ENCODE measurements around the gene PCDHGB7. TPM values are rescaled to one million over a fixed set of nuclear protein-coding genes. Genes with fewer than 3 reads are reported as not detected.
"Not testable (repeated sequence)": the region's sequence is repeated elsewhere in the genome, so short reads cannot be mapped to it uniquely, and the experiment has no call there.

PCDHGB7 gene
- polyA plus RNA-seq, 1 donor (not counting 4 experiments of a cell fraction or from before 2014, with no cell fraction given) = 0.69 TPM

DNA sequence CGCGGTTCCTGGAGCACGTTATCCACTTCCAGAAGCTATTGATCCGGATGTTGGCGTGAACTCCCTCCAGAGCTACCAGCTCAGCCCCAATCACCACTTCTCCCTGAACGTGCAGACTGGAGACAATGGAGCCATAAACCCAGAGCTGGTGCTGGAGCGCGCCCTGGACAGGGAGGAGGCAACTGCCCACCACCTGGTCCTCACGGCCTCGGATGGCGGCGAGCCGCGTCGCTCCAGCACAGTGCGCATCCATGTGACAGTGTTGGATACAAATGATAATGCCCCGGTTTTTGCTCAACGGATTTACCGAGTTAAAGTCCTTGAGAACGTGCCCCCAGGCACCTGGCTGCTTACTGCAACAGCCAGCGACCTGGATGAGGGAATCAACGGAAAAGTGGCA is 14.1 kb upstream of the PCDHGB7 start:
- Histone ChIP-seq H3K4me2 (ENCODE audit: control insufficient read depth, extremely low read depth, insufficient read depth, low read depth, low read length) (no peak overlapping the region), H3K9ac (ENCODE audit: control insufficient read depth, extremely low read depth, insufficient read depth, low read length) (no peak overlapping the region), H3K4me3 (ENCODE audit: control insufficient read depth in 2 of 3, extremely low read depth in 1 of 3, insufficient read depth in 2 of 3, low read depth in 1 of 3, low read length in 3 of 3) (no peak overlapping the region), H2AFZ (ENCODE audit: control insufficient read depth, low read length) (no peak overlapping the region), H3K79me2 (ENCODE audit: control insufficient read depth, insufficient read depth, low read length) (no peaks in the 10 kb centered on the region), H3K9me3 (ENCODE audit: control insufficient read depth, low read depth, low read length) (peaks cover 27% of the 10 kb centered on the region), H3K9me1 (ENCODE audit: control insufficient read depth, extremely low read depth, insufficient read depth, low read length) (no peaks in the 10 kb centered on the region), H3K27me3 (ENCODE audit: control insufficient read depth, extremely low read depth, insufficient read depth, low read length) (peaks cover 10% of the 10 kb centered on the region), H3K27ac (ENCODE audit: control insufficient read depth, insufficient read depth, low read length) (no peak overlapping the region), H3K4me1 (ENCODE audit: control insufficient read depth, extremely low read depth, insufficient read depth, low read length) (no peaks in the 10 kb centered on the region), H3K36me3 (ENCODE audit: control insufficient read depth in 2 of 2, extremely low read depth in 1 of 2, insufficient read depth in 2 of 2, low read length in 2 of 2) (no peaks in the 10 kb centered on the region), H4K20me1 (ENCODE audit: control insufficient read depth, extremely low read depth, insufficient read depth, low read length) (no peaks in the 10 kb centered on the region)
- no peak for FAIRE-seq
- dilution Hi-C loops (cut with MboI; ENCODE audit: extremely low pct_ligation_motif_present, low sequenced_read_pairs) = no loop called here
- DNase-seq (ENCODE audit: low read depth, low spot score) = no peak
- TF ChIP-seq EZH2 (IDR thresholded peaks at IDR 0.05; ENCODE audit: low read length) = no peak
- TF ChIP-seq, protein P1, sequence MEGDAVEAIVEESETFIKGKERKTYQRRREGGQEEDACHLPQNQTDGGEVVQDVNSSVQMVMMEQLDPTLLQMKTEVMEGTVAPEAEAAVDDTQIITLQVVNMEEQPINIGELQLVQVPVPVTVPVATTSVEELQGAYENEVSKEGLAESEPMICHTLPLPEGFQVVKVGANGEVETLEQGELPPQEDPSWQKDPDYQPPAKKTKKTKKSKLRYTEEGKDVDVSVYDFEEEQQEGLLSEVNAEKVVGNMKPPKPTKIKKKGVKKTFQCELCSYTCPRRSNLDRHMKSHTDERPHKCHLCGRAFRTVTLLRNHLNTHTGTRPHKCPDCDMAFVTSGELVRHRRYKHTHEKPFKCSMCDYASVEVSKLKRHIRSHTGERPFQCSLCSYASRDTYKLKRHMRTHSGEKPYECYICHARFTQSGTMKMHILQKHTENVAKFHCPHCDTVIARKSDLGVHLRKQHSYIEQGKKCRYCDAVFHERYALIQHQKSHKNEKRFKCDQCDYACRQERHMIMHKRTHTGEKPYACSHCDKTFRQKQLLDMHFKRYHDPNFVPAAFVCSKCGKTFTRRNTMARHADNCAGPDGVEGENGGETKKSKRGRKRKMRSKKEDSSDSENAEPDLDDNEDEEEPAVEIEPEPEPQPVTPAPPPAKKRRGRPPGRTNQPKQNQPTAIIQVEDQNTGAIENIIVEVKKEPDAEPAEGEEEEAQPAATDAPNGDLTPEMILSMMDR (optimal IDR thresholded peaks at IDR 0.05 in 1 of 3, IDR thresholded peaks at IDR 0.05 in 1 of 3, conservative IDR thresholded peaks at IDR 0.05 in 1 of 3; ENCODE audit: extremely low read depth in 1 of 3, insufficient read depth in 2 of 3, low read length in 3 of 3) = no peak

DNA sequence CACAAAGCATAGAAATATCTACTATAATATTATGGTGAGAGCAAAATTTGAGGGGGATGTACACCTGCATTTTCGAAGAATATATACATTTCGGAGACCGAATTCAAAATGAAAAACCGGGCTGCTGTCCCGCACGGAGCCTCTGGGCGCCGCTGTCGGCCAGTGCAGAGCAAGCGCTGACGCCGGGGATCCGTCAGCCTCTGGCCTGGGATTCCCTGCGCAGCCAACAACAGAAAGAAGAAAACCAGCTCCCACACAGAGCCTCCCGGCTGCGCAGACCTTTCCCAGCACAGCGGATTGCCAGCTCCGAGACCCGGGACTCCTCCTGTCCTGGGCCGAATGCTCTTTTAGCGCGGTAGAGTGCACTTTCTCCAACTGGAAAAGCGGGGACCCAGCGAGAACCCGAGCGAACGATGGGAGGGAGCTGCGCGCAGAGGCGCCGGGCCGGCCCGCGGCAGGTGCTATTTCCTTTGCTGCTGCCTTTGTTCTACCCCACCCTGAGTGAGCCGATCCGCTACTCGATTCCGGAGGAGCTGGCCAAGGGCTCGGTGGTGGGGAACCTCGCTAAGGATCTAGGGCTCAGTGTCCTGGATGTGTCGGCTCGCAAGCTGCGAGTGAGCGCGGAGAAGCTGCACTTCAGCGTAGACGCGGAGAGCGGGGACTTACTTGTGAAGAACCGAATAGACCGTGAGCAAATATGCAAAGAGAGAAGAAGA is 9.5 kb upstream of the PCDHGB7 start, which contains the start of gene PCDHGB6:
Gene PCDHGB6 (plus strand): TSS at position 232 of the 716 bp plus-strand sequence. CDS start 182 bp downstream, at position 414.
- Histone ChIP-seq H3K4me2 (ENCODE audit: control insufficient read depth, extremely low read depth, insufficient read depth, low read depth, low read length) (peak within 1 kb of the TSS; percentile 54), H3K4me3 (ENCODE audit: control insufficient read depth in 2 of 3, extremely low read depth in 1 of 3, insufficient read depth in 2 of 3, low read depth in 1 of 3, low read length in 3 of 3) (peak within 1 kb of the TSS in 2 of 3 experiments; percentile 20), H3K27me3 (ENCODE audit: control insufficient read depth, extremely low read depth, insufficient read depth, low read length) (peaks cover 12% of the 10 kb centered on the region), H3K9me3 (ENCODE audit: control insufficient read depth, low read depth, low read length) (peaks cover 29% of the 10 kb centered on the region)
- TF ChIP-seq, protein P1 (optimal IDR thresholded peaks at IDR 0.05 in 1 of 3, IDR thresholded peaks at IDR 0.05 in 1 of 3, conservative IDR thresholded peaks at IDR 0.05 in 1 of 3; ENCODE audit: extremely low read depth in 1 of 3, insufficient read depth in 2 of 3, low read length in 3 of 3) = peak; percentile 34 to 72 (median 48)
- DNase-seq (ENCODE audit: low read depth, low spot score); H3K9ac ChIP-seq (ENCODE audit: control insufficient read depth, extremely low read depth, insufficient read depth, low read length); H2AFZ ChIP-seq (ENCODE audit: control insufficient read depth, low read length); H3K36me3 ChIP-seq (ENCODE audit: control insufficient read depth in 2 of 2, extremely low read depth in 1 of 2, insufficient read depth in 2 of 2, low read length in 2 of 2); H3K79me2 ChIP-seq (ENCODE audit: control insufficient read depth, insufficient read depth, low read length); dilution Hi-C loops (cut with MboI; ENCODE audit: extremely low pct_ligation_motif_present, low sequenced_read_pairs); FAIRE-seq; H4K20me1 ChIP-seq (ENCODE audit: control insufficient read depth, extremely low read depth, insufficient read depth, low read length); H3K4me1 ChIP-seq (ENCODE audit: control insufficient read depth, extremely low read depth, insufficient read depth, low read length); H3K9me1 ChIP-seq (ENCODE audit: control insufficient read depth, extremely low read depth, insufficient read depth, low read length); H3K27ac ChIP-seq (ENCODE audit: control insufficient read depth, insufficient read depth, low read length): not testable (repeated sequence)
